Esophagus squamous epithelium (tissue), 5 donors: ENCODE data around the gene MYO16. TPM values are rescaled to one million over a fixed set of nuclear protein-coding genes. Genes with fewer than 3 reads are reported as not detected.

ENCODE experiments used
- DNase-seq: peaks from one replicate; lab custom pipeline; 2025; lab: John Stamatoyannopoulos, UW
- H3K27ac ChIP-seq, 4 donors: fragments of 200-600 bp; sonication (generic); one replicate each; pipeline ENCODE4 v1.5.1; 2016 to 2019; ENCODE audit warnings: mild to moderate bottlenecking in 1 of 4
- H3K27me3 ChIP-seq, 4 donors: fragments of 200-600 bp; sonication (generic); 1 replicate in 3 of 4; 2 replicates in 1 of 4; pipeline versions ENCODE4 v1.5.1 to v1.6.0; 2017 to 2021; ENCODE audit warnings: antibody characterized with exemption in 1 of 4
- H3K36me3 ChIP-seq, 3 donors: fragments of 200-600 bp; sonication (generic); one replicate each; pipeline ENCODE4 v1.5.1; 2016 to 2019
- H3K4me1 ChIP-seq, 3 donors: fragments of 200-600 bp; sonication (generic); one replicate each; pipeline ENCODE4 v1.5.1; 2017 to 2019
- H3K4me3 ChIP-seq, 4 donors: fragments of 200-600 bp; sonication (generic); 1 replicate in 3 of 4; 2 replicates in 1 of 4; pipeline ENCODE4 v1.5.1; 2016 to 2019; ENCODE audit warnings: mild to moderate bottlenecking in 2 of 4, moderate library complexity in 1 of 4
- H3K9me3 ChIP-seq, 3 donors: fragments of 200-600 bp; sonication (generic); one replicate each; pipeline ENCODE4 v1.5.1; 2016 to 2019
- POLR2A ChIP-seq, 4 donors: fragments of 450-650 bp; IDR thresholded peaks; one replicate each; pipeline ENCODE4 v1.6.1; 2017; ENCODE audit warnings: antibody characterized with exemption in 4 of 4, mild to moderate bottlenecking in 4 of 4, moderate library complexity in 3 of 4
- WGBS, 2 donors: methylation state at CpG; one replicate each; pipeline ENCODE4 v1.1.5; 2018; 5-methylcytosine and 5-hydroxymethylcytosine counted together
- intact Hi-C: fragments of 100-400 bp; cut with DNase I; formaldehyde crosslinking; loops from one replicate; pipeline ENCODE4 v1.15.0; 2022
- total RNA-seq, 4 donors: library from RNA; depleted of rRNA; stranded (reverse); fragments of >200 nt; gene quantifications; one replicate each; pipeline ENCODE4 v1.1.0, GENCODE V29; 2016
- TF ChIP-seq, protein P1 (sequence below), 6 experiments: fragments of 450-650 bp in 4 of 6; fragments of 200-600 bp in 2 of 6; sonication (generic) in 2 of 6; IDR thresholded peaks; one replicate each; pipeline ENCODE4 v1.5.1; 2016 to 2019; ENCODE audit warnings: antibody characterized with exemption in 6 of 6, mild to moderate bottlenecking in 4 of 6, moderate library complexity in 4 of 6
- donor health status: DM: yes; HTN: yes; CAD: no.

Gene MYO16
- total RNA-seq, 4 donors from 2014 or later, result 0.09 to 2.1 TPM; not detected in 2

DNA sequence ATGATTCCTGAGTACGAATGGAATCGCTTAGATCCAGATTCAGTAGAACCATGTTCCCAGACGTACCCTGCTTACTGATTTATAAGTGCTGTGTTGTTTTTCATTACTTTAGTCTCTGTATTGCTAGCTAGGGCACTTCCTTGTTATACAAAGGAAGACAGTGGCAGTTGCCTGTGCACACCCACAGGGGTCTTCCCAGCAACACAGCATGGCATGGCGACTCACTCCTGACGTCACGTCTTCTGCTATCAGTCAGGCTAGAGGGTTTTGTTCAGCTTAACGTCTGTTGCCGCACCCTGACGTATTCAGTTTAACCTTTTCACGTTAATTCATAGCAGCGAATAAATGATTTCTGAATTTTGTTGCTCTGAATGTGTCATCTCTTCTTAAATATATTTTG, 295.1 kb downstream of the MYO16 start:
- TF ChIP-seq, protein P1, sequence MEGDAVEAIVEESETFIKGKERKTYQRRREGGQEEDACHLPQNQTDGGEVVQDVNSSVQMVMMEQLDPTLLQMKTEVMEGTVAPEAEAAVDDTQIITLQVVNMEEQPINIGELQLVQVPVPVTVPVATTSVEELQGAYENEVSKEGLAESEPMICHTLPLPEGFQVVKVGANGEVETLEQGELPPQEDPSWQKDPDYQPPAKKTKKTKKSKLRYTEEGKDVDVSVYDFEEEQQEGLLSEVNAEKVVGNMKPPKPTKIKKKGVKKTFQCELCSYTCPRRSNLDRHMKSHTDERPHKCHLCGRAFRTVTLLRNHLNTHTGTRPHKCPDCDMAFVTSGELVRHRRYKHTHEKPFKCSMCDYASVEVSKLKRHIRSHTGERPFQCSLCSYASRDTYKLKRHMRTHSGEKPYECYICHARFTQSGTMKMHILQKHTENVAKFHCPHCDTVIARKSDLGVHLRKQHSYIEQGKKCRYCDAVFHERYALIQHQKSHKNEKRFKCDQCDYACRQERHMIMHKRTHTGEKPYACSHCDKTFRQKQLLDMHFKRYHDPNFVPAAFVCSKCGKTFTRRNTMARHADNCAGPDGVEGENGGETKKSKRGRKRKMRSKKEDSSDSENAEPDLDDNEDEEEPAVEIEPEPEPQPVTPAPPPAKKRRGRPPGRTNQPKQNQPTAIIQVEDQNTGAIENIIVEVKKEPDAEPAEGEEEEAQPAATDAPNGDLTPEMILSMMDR (IDR thresholded peaks at IDR 0.05), result no peak
- Histone ChIP-seq H3K27ac (no peak overlapping the region), H3K27me3 (no peaks in the 10 kb centered on the region), H3K4me1 (peaks cover 0 to 9% (median 5%) of the 10 kb centered on the region in 3 donors), H3K9me3 (no peaks in the 10 kb centered on the region), H3K4me3 (no peak overlapping the region), H3K36me3 (no peaks in the 10 kb centered on the region)
- intact Hi-C loops, result no loop called here
- 90 to 95% methylated on average over 11 of the region's 11 CpGs for WGBS, 2 donors
- no peak for DNase-seq

DNA sequence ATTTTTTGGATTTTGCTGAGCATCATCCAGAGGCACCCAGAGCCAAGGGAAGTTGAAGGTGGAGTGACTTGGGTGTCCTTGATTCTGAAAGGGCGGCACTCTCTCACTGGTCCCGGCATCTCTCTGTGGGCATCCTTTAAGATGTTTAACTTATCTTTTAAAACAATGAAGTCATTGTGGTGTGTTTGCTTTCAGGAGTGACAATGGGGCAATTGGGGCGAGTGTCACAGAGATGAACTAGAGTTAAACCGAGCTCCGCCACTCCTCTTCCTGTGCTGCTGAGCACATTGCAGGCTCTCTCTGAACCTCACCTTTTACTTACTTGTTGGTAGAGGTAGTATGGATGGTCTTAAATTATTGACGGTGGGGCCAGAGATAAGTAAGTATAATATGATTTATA, 295.7 kb downstream of the MYO16 start:
- no peak for TF ChIP-seq POLR2A (IDR thresholded peaks at IDR 0.05)
- TF ChIP-seq, protein P1 (IDR thresholded peaks at IDR 0.05), result no peak
- WGBS, 2 donors, result 94 to 97% methylated on average over 6 of the region's 6 CpGs
- intact Hi-C loops, result no loop called here

DNA sequence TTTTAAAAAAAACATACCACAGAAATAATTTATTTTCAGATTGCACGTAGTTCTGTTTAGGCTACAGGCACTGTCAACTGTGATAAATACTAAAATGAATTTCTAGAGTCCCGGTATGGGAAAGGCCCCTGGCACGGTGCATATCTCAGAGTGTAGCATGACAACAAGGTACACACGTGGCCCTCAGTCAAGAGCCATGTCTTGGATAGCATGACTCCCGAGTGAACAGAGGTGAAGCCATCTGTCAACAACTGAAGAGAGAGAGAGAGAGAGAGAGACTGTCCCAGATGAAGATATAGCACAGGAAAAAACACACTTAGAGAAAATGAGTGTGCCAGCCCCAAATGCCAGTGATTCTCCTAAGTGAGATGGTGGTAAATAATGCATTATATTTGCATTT, 297.5 kb downstream of the MYO16 start:
- no peaks in the 10 kb centered on the region for H3K4me1 ChIP-seq
- no peak overlapping the region for H3K4me3 ChIP-seq
- H3K9me3 ChIP-seq, result no peaks in the 10 kb centered on the region
- intact Hi-C loops, result no loop called here
- DNase-seq, result no peak
- 51 to 66% methylated on average over 5 of the region's 5 CpGs for WGBS, 2 donors
- TF ChIP-seq, protein P1 (IDR thresholded peaks at IDR 0.05), result no peak
- TF ChIP-seq POLR2A (IDR thresholded peaks at IDR 0.05), result no peak
- H3K36me3 ChIP-seq, result no peaks in the 10 kb centered on the region
- H3K27me3 ChIP-seq, result no peaks in the 10 kb centered on the region
- no peak overlapping the region for H3K27ac ChIP-seq

More for the DNA sequence above, 295.7 kb downstream of the MYO16 start:
- no peaks in the 10 kb centered on the region for H3K36me3 ChIP-seq
- no peaks in the 10 kb centered on the region for H3K27me3 ChIP-seq
- H3K4me1 ChIP-seq, result peaks cover 0 to 4% (median 1%) of the 10 kb centered on the region in 3 donors
- DNase-seq, result no peak
- no peak overlapping the region for H3K4me3 ChIP-seq
- H3K27ac ChIP-seq, result no peak overlapping the region
- no peaks in the 10 kb centered on the region for H3K9me3 ChIP-seq

DNA sequence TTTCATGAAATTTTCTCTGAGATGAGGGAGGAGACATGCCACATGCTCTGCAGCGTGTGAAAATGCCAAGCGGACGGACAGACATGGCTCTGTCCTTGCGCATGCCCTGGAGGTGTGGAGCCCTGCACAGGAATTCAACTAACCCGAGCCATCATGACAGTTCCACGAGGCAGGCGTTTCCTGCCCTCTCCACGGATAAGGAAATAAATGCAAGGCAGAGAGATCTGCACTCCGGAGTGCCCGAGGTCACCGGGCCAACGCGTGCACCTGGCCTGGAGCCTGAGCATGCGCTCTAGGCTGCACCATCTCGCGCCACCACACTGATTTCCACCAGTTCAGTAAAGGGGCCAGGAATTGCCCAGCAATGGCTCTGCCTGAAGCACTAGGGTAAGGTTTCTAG, 298.2 kb downstream of the MYO16 start:
- no peaks in the 10 kb centered on the region for H3K36me3 ChIP-seq
- no peak for DNase-seq
- no peaks in the 10 kb centered on the region for H3K9me3 ChIP-seq
- no peaks in the 10 kb centered on the region for H3K27me3 ChIP-seq
- no peak overlapping the region for H3K27ac ChIP-seq
- intact Hi-C loops, result no loop called here
- WGBS, 2 donors, result 74 to 78% methylated on average over 3 to 11 of the region's 16 CpGs
- TF ChIP-seq POLR2A (IDR thresholded peaks at IDR 0.05), result no peak
- TF ChIP-seq, protein P1 (IDR thresholded peaks at IDR 0.05), result no peak
- H3K4me3 ChIP-seq, result no peak overlapping the region
- H3K4me1 ChIP-seq, result no peaks in the 10 kb centered on the region

DNA sequence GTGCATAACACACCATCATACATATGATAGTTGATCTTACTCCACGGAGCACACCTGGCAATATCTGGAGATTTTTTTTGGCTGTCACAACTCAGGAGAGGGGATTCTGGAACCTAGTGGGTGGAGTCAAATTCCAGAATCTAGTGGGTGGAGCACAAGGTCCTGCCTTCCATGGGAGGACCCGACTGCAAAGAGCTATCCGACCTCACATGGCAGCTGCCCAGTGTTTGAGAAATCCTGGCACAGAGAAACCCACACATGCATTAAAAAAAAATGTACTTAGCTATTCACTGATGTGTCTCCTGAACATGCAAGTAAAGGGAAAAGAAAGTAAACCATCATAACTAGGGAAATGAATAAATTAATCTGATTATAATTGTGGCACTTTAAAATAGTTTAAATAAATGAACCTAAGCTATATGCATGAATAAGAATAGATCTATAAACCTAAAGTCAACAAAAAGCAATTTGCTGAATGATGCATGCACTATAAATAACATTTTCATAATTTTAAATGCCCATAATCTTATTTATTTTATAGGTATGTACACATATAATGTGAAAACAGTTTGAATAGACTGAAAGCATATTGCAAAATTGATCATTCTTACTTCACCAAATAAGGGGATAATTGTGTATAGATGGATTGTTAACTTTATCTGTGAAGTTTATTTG, 300.3 kb downstream of the MYO16 start:
- H3K27ac ChIP-seq, result no peak overlapping the region
- no peak overlapping the region for H3K4me3 ChIP-seq
- intact Hi-C loops, result no loop called here
- no peak for DNase-seq
- TF ChIP-seq, protein P1 (IDR thresholded peaks at IDR 0.05), result no peak
- TF ChIP-seq POLR2A (IDR thresholded peaks at IDR 0.05), result no peak
- no peaks in the 10 kb centered on the region for H3K9me3 ChIP-seq
- H3K36me3 ChIP-seq, result no peaks in the 10 kb centered on the region
- WGBS, 2 donors, result 20 to 42% methylated on average over 3 of the region's 3 CpGs
- no peaks in the 10 kb centered on the region for H3K27me3 ChIP-seq
- no peaks in the 10 kb centered on the region for H3K4me1 ChIP-seq
